ENCODE results near the gene CHD6.

DNA sequence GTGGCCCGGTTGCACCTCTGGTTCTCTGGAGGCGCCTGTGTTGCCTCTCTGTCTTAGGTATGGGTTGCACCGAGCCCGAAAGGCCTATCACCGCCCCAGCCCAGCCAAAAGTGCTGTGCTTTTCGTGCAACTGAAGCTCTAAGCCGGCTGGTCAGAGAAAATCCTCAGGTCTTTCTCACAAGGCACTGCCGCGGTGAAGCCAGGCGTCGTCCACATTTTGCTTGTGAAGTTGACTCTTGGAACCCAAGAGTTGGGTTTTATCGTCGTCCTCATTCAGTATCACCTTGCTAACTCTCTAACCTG is 250.8 kb downstream of the CHD6 start:
- TF ChIP-seq, protein P1, sequence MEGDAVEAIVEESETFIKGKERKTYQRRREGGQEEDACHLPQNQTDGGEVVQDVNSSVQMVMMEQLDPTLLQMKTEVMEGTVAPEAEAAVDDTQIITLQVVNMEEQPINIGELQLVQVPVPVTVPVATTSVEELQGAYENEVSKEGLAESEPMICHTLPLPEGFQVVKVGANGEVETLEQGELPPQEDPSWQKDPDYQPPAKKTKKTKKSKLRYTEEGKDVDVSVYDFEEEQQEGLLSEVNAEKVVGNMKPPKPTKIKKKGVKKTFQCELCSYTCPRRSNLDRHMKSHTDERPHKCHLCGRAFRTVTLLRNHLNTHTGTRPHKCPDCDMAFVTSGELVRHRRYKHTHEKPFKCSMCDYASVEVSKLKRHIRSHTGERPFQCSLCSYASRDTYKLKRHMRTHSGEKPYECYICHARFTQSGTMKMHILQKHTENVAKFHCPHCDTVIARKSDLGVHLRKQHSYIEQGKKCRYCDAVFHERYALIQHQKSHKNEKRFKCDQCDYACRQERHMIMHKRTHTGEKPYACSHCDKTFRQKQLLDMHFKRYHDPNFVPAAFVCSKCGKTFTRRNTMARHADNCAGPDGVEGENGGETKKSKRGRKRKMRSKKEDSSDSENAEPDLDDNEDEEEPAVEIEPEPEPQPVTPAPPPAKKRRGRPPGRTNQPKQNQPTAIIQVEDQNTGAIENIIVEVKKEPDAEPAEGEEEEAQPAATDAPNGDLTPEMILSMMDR (IDR thresholded peaks at IDR 0.05): no peak
- TF ChIP-seq POLR2A (IDR thresholded peaks at IDR 0.05): no peak

Measured in right lobe of liver (tissue), 4 donors.